GM12878 (cell line): ENCODE data around the gene SPRYD7. TPM values are rescaled to one million over a fixed set of nuclear protein-coding genes. Genes with fewer than 3 reads are reported as not detected.

Experiments used
- ATAC-seq: fragments of 200-7000 bp; cut with Tn5 transposase; 3 replicates; pipeline ENCODE4 v1.9.1; 2020; ENCODE audit warnings: mild to moderate bottlenecking, moderate library complexity
- BruUV-seq: library from RNA; stranded (reverse); fragments of 400-500 nt; replicated peaks from 2 replicates; lab custom pipeline; 2021; lab: Mats Ljungman, UMichigan
- CTCF ChIA-PET: fragments of 300-600 bp; sonication (Branson Sonifier 250); formaldehyde crosslinking; extraction: SDS; loops from one replicate; lab custom pipeline; 2021; ENCODE audit warnings: inconsistent platforms; lab: Yijun Ruan, JAX
- POLR2A ChIA-PET: fragments of 350-600 bp; formaldehyde crosslinking; extraction: SDS; loops from one replicate; lab custom pipeline; 2021; ENCODE audit warnings: inconsistent platforms; lab: Charles Lee
- RAD21 ChIA-PET: fragments of 300-600 bp; sonication (Branson Sonifier 250); formaldehyde crosslinking; loops from one replicate; lab custom pipeline; 2023; ENCODE audit warnings: antibody characterized with exemption; ENCODE audit not compliant: unreplicated experiment; lab: Charles Lee
- SMC1A ChIA-PET: fragments of 300-600 bp; sonication (Branson Sonifier 250); formaldehyde crosslinking; loops from one replicate; lab custom pipeline; 2023; ENCODE audit not compliant: unreplicated experiment, uncharacterized antibody; lab: Charles Lee
- DNase-seq: peaks from one replicate; pipeline ENCODE4 v3.0.0-alpha.2; 2011; ENCODE audit warnings: low read depth, low spot score
- FAIRE-seq: peaks from 3 replicates; lab custom pipeline; 2011; peaks lifted over from hg19 to GRCh38; lab: Jason Lieb, UNC
- H2AFZ ChIP-seq: 2 replicates; pipeline ENCODE4 v1.6.0; 2011; ENCODE audit warnings: low read depth, low read length, control low read depth; ENCODE audit not compliant: control insufficient read depth
- H3K27ac ChIP-seq: 2 replicates; pipeline ENCODE4 v1.5.1; 2011; ENCODE audit warnings: control low read depth; ENCODE audit not compliant: control insufficient read depth, insufficient read depth
- H3K27me3 ChIP-seq, 2 experiments: replicated peaks in 1 of 2; 2 replicates each; pipeline versions ENCODE4 v1.6.0 to v1.6.1; 2011; ENCODE audit warnings: low read length in 1 of 2; ENCODE audit not compliant: control insufficient read depth in 2 of 2, insufficient read depth in 2 of 2
- H3K36me3 ChIP-seq, 2 experiments: 2 replicates each; pipeline ENCODE4 v1.5.1; 2011; ENCODE audit warnings: low read length in 1 of 2; ENCODE audit not compliant: control insufficient read depth in 2 of 2, insufficient read depth in 2 of 2
- H3K4me1 ChIP-seq: 2 replicates; pipeline ENCODE4 v1.6.1; 2011; ENCODE audit warnings: mild to moderate bottlenecking, low read length, moderate library complexity, mixed read lengths; ENCODE audit not compliant: control insufficient read depth, insufficient read depth
- H3K4me2 ChIP-seq: 2 replicates; pipeline ENCODE4 v1.6.0; 2011; ENCODE audit warnings: control low read depth; ENCODE audit not compliant: control insufficient read depth, insufficient read depth
- H3K4me3 ChIP-seq: fragments of 200-600 bp; sonication (generic); 2 replicates; pipeline ENCODE4 v1.5.1; 2016
- H3K79me2 ChIP-seq: 2 replicates; pipeline ENCODE4 v1.6.0; 2011; ENCODE audit warnings: low read length; ENCODE audit not compliant: control insufficient read depth, insufficient read depth
- H3K9ac ChIP-seq: 2 replicates; pipeline ENCODE4 v1.8.0; 2011; ENCODE audit warnings: low read length, control low read depth, mixed read lengths; ENCODE audit not compliant: control insufficient read depth, insufficient read depth
- H3K9me3 ChIP-seq: replicated peaks from 3 replicates; pipeline ENCODE4 v1.5.1; 2011; ENCODE audit warnings: mild to moderate bottlenecking, low read length; ENCODE audit not compliant: control insufficient read depth, insufficient read depth
- H4K20me1 ChIP-seq: 2 replicates; pipeline ENCODE4 v1.6.0; 2011; ENCODE audit not compliant: control insufficient read depth, insufficient read depth
- CBX3 ChIP-seq: fragments of 200-600 bp; sonication (generic); IDR thresholded peaks from 2 replicates; pipeline ENCODE4 v1.6.1; 2016; ENCODE audit warnings: low read depth, borderline replicate concordance
- HDGF ChIP-seq: fragments of 450-650 bp; IDR thresholded peaks from 2 replicates; pipeline ENCODE4 v1.6.1; 2016; ENCODE audit warnings: antibody characterized with exemption
- IKZF1 ChIP-seq: fragments of 450-650 bp; conservative IDR thresholded peaks from 2 replicates; pipeline ENCODE4 v1.6.1; 2017; ENCODE audit warnings: antibody characterized with exemption, mild to moderate bottlenecking
- NFYA ChIP-seq: IDR thresholded peaks from 2 replicates; pipeline ENCODE4 v1.6.1; 2011; ENCODE audit warnings: low read depth, mild to moderate bottlenecking, low read length, improper control_type of control experiment, borderline replicate concordance
- ZBED1 ChIP-seq: IDR thresholded peaks from 2 replicates; pipeline ENCODE4 v1.6.1; 2016; ENCODE audit warnings: borderline replicate concordance
- in situ Hi-C: fragments of 300-500 bp; cut with MboI; formaldehyde crosslinking; loops from 9 replicates; pipeline ENCODE4 v1.14.3; 2018; ENCODE audit warnings: mixed read lengths
- intact Hi-C: fragments of 100-400 bp; cut with micrococcal nuclease; formaldehyde crosslinking; loops from one replicate; pipeline ENCODE4 v1.14.2; 2022; ENCODE audit not compliant: unreplicated experiment
- polyA plus RNA-seq, 11 experiments: library from polyadenylated mRNA; depleted of rRNA in 4 of 11; unstranded in 6 of 11; stranded (reverse) in 5 of 11; fragments of >200 nt; fragmentation: Nextera tagmentation in 4 of 11; fragmentation: Illumina TruSeq in 1 of 11; extraction: Ambion mirVana in 4 of 11; extraction: Trizol in 1 of 11; gene quantifications; 1 replicate in 1 of 11; 2 replicates in 10 of 11; pipeline versions ENCODE4 v1.2.1 to v1.2.3, GENCODE V29; 2011 to 2016; ENCODE audit warnings: inconsistent platforms in 2 of 11, missing spikeins in 2 of 11, low read depth in 1 of 11
- total RNA-seq, 4 experiments: library from RNA; depleted of rRNA in 3 of 4; stranded (reverse); fragments of >200 nt in 3 of 4; fragmentation: Illumina TruSeq in 1 of 4; extraction: Trizol in 1 of 4; gene quantifications; 2 replicates each; pipeline versions ENCODE4 v1.2.1 to v1.2.3, GENCODE V29; 2013 to 2021
- TF ChIP-seq, protein P1 (sequence below): IDR thresholded peaks from 2 replicates; pipeline ENCODE4 v1.6.1; 2011; ENCODE audit warnings: low read depth, low read length, improper control_type of control experiment, borderline replicate concordance
- TF ChIP-seq, protein P2 (sequence below): fragments of 450-650 bp; conservative IDR thresholded peaks from 2 replicates; pipeline ENCODE4 v1.6.1; 2017; ENCODE audit warnings: mild to moderate bottlenecking, moderate library complexity

The SPRYD7 gene
- total and polyA plus RNA-seq, 10 of the 15 experiments (the other 5 are each of a cell fraction or from before 2014, with no cell fraction given) = 5.3 to 18.7 (median 9.6) TPM

DNA sequence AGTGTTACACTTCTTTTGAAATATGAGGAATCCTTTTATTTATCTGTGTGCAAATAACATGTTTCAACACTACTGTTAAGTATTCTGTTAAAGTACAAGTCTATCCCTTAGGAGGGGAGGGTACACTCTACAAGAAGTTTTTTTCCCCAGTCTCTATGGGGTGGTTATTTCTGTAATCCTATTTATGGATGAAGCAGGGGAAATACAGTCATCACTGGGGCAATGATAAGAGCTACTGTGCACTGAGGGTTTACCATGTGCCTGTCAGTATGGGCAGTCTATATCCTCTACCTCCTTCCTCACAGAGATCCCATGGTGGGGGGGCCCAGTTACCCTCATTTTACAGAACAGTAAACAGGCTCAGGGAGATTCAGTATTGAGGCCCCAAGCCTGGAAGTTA, 44.1 kb upstream of the SPRYD7 start:
- no peaks in the 10 kb centered on the region for H3K79me2 ChIP-seq
- TF ChIP-seq ZBED1 (no peak), NFYA (no peak), HDGF (no peak), CBX3 (no peak), IKZF1 (no peak)
- TF ChIP-seq, protein P1, sequence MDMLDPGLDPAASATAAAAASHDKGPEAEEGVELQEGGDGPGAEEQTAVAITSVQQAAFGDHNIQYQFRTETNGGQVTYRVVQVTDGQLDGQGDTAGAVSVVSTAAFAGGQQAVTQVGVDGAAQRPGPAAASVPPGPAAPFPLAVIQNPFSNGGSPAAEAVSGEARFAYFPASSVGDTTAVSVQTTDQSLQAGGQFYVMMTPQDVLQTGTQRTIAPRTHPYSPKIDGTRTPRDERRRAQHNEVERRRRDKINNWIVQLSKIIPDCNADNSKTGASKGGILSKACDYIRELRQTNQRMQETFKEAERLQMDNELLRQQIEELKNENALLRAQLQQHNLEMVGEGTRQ = no peak
- TF ChIP-seq, protein P2, sequence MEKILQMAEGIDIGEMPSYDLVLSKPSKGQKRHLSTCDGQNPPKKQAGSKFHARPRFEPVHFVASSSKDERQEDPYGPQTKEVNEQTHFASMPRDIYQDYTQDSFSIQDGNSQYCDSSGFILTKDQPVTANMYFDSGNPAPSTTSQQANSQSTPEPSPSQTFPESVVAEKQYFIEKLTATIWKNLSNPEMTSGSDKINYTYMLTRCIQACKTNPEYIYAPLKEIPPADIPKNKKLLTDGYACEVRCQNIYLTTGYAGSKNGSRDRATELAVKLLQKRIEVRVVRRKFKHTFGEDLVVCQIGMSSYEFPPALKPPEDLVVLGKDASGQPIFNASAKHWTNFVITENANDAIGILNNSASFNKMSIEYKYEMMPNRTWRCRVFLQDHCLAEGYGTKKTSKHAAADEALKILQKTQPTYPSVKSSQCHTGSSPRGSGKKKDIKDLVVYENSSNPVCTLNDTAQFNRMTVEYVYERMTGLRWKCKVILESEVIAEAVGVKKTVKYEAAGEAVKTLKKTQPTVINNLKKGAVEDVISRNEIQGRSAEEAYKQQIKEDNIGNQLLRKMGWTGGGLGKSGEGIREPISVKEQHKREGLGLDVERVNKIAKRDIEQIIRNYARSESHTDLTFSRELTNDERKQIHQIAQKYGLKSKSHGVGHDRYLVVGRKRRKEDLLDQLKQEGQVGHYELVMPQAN = no peak
- H2AFZ ChIP-seq = no peak overlapping the region
- RAD21 ChIA-PET = interaction anchor here (1.2 to 1.5 kb wide), 4 partner anchors 17 to 1089 kb away, joined by 3 to 5 read pairs (median 4); no protein-coding TSS in a partner anchor
- POLR2A ChIA-PET = interaction anchor here (0.5 kb wide), 1 partner anchor 43 kb away, joined by 4 read pairs; no protein-coding TSS in a partner anchor
- FAIRE-seq = no peak
- intact Hi-C loops = no loop called here
- H3K9ac ChIP-seq = no peak overlapping the region
- no peaks in the 10 kb centered on the region for H3K9me3 ChIP-seq
- no peaks in the 10 kb centered on the region for H3K36me3 ChIP-seq
- H3K27ac ChIP-seq = no peak overlapping the region
- no peaks in the 10 kb centered on the region for H3K27me3 ChIP-seq
- H4K20me1 ChIP-seq = no peaks in the 10 kb centered on the region
- no TSS peak for BruUV-seq
- no peak for DNase-seq
- SMC1A ChIA-PET = interaction anchor here (0.6 to 1.5 kb wide), 4 partner anchors 107 to 1746 kb away, joined by 3 to 4 read pairs (median 3); no protein-coding TSS in a partner anchor
- no peak overlapping the region for H3K4me3 ChIP-seq
- no peak for ATAC-seq
- CTCF ChIA-PET = interaction anchor here (0.6 to 6.3 kb wide), 6 partner anchors 17 to 932 kb away, joined by 4 to 41 read pairs (median 8); partner anchors contain the start of gene TRIM13
- no peak overlapping the region for H3K4me2 ChIP-seq
- H3K4me1 ChIP-seq = no peaks in the 10 kb centered on the region
- in situ Hi-C loops = no loop called here
